GM20000 (cell line): ENCODE results near the gene ZNF429.

ENCODE experiments used
- DNase-seq: peaks from one replicate; pipeline ENCODE4 v3.0.0; 2012; ENCODE audit warnings: low spot score
- CTCF ChIP-seq: IDR thresholded peaks from 2 replicates; pipeline ENCODE4 v1.5.1; 2012; ENCODE audit warnings: mild to moderate bottlenecking, control low read depth; ENCODE audit errors: extremely low read depth, missing control alignments

ZNF429 gene

GRCh38 chr19:21571316-21571715, 65.9 kb downstream of the ZNF429 start:
- no peak for TF ChIP-seq CTCF
- no peak for DNase-seq

GRCh38 chr19:21574607-21575006, 69.2 kb downstream of the ZNF429 start:
- no peak for TF ChIP-seq CTCF
- no peak for DNase-seq

GRCh38 chr19:21576481-21576880, 71.1 kb downstream of the ZNF429 start:
- no peak for TF ChIP-seq CTCF
- DNase-seq = no peak

- DNase-seq = no peak
- TF ChIP-seq CTCF = no peak
Measured at GRCh38 chr19:21580101-21580500, 74.7 kb downstream of the ZNF429 start.

- DNase-seq = no peak
- no peak for TF ChIP-seq CTCF
Measured at GRCh38 chr19:21580818-21581217, 75.4 kb downstream of the ZNF429 start.

- no peak for TF ChIP-seq CTCF
- no peak for DNase-seq
Measured at GRCh38 chr19:21581646-21582240, 76.3 kb downstream of the ZNF429 start.

GRCh38 chr19:21584537-21584936, 79.1 kb downstream of the ZNF429 start:
- TF ChIP-seq CTCF = no peak
- no peak for DNase-seq
